T-helper 2 cell treated with Interferon-gamma antibody and Interleukin-4, amounts not matched to agents 5 μg/mL and 100 μg/mL, for 36 hours (primary cell): ENCODE results near the gene ERICH3.

Experiments used
- DNase-seq: peaks from one replicate; pipeline ENCODE4 v3.0.0; 2021; ENCODE audit warnings: low spot score
- H3K27ac Mint-ChIP-seq: one replicate; pipeline ENCODE4 v1.8.0; 2021; ENCODE audit warnings: mild to moderate bottlenecking, mixed read lengths
- H3K27me3 Mint-ChIP-seq: one replicate; pipeline ENCODE4 v1.8.0; 2021; ENCODE audit warnings: low read depth, mixed read lengths
- H3K36me3 Mint-ChIP-seq: one replicate; pipeline ENCODE4 v1.8.0; 2021; ENCODE audit warnings: low read depth, mixed read lengths
- H3K4me1 Mint-ChIP-seq: one replicate; pipeline ENCODE4 v1.8.0; 2021; ENCODE audit warnings: low read depth, mixed read lengths
- H3K4me3 Mint-ChIP-seq: one replicate; pipeline ENCODE4 v1.8.0; 2022; ENCODE audit warnings: mild to moderate bottlenecking, moderate library complexity, mixed read lengths
- H3K9me3 Mint-ChIP-seq: one replicate; pipeline ENCODE4 v1.8.0; 2021; ENCODE audit warnings: mixed read lengths

ERICH3 gene, protein sequence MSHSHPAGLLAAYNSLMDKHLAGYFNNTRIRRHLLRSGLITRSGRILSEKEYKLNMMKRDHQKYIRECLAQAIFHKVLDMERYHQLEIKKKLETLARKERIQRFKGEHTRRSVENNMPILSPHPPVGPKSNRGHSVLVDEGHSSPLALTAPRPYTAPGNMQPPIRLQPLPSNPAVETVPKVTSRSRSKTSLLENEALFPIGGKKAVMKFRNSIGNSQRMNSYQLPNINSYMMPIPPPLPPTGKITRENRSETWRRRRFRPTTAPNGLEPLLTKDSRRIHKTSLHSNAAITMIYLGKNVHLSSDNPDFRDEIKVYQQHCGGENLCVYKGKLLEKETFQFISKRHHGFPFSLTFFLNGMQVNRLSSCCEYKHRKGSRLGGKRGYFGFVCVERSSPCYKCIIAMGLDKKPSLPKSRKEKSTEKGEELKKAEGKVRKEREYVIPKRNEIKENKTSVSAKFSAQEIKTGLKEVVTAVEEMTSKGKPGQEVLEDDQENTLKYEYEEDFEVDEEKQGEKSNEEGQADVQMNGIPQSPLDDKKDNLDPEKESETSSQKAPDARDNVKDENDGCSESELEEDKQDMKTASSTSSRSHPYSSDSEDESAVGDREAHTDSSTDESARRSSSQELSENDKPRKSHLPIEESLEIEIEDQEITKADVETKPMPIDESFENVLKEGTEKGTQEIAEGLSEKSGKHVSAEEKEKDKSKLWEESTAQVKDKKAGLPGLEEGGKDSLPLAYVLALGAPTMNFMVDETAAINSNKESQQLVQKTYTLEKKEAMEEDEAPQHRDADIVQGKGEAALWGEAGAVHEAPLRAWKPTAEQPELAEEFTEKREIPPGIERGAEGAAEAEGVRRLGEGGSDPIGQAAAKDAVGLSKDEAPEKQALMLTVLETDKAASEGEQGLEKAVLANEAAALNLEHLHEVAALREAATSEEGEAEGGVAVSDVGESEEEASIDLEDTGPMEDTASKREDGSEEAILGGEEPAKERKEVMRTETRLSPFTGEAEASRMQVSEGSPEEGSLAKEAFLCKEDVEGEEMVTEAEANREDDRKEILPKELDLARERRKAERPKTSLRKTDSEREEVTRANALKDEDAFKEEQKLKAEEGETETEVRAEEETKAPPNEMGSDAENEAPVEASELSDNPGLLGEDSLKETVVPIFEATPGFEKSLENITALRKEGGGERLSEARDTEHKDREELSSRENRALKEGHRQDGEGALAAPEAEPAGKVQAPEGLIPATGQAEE (N-terminal part only)

DNA sequence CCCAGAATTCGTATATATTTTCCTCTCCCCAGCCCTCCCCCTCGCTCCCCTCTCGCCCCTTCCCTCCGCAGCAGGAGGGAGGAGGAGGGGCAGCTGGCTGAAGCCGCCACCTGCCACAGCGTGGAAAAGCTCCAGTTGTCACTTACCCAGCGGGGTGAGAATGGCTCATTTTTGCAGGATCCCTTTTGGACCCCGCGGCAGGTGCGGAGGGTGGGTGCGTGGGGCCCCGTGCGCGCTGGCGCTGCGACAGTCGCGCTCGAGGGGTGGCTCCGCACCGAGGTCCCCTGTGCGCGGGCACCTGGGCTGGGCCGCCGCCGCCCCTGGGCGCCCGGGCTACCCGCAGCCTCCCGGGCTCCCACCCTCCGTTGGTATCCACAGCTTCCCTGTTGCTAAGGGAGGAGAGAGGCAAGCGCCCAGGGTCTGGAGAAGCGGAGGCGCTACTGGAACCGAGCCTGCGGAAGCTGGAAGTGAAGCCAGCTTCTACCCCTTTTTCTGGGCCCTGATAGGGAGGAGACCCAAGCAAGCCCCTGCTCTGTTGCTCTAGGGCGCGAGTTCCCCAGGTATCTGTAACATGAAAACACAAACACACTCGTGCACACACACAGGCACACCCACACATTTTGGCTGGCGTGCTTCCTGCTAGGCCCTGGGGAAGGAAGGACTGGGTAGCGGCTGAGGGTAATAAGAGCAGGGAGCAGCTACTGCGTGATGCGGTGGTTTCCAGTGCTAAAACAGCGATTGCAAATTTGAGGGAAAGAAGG lies at the start of gene ERICH3:
TSS of gene ERICH3 (minus strand) at position 442 of the 761 bp plus-strand sequence. CDS start at position 169, 273 bp downstream.
- Mint-ChIP-seq H3K4me3 (no peak within 1 kb of the TSS), H3K27me3 (peaks cover 41% of the 10 kb centered on the region), H3K27ac (no peak within 1 kb of the TSS), H3K36me3 (no peaks in the 10 kb centered on the region), H3K4me1 (no peaks in the 10 kb centered on the region), H3K9me3 (peaks cover 4% of the 10 kb centered on the region)
- no peak for DNase-seq

DNA sequence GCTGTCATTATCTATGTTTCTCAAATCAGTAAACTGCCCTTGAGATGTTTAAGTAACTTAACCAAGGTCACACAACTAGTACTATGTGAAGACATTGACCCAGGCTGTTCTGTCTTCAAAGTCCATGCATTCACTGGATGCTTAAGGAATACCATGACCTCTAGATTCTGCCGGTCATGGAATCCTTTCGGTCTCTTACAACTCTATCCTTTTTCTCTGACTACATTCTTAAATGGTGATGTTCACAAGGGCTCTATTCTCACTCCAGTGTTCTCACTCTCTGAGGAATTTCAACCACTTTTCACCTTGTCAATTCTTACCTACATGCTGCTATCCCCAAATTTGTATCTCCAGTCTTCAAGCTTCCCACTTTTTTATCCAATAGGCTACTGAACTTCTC lies 44.0 kb upstream of the ERICH3 start:
- no peak for DNase-seq
- Mint-ChIP-seq H3K4me3 (no peak overlapping the region), H3K27ac (no peak overlapping the region), H3K4me1 (no peaks in the 10 kb centered on the region), H3K27me3 (no peaks in the 10 kb centered on the region), H3K9me3 (no peaks in the 10 kb centered on the region), H3K36me3 (peaks cover 17% of the 10 kb centered on the region)

DNA sequence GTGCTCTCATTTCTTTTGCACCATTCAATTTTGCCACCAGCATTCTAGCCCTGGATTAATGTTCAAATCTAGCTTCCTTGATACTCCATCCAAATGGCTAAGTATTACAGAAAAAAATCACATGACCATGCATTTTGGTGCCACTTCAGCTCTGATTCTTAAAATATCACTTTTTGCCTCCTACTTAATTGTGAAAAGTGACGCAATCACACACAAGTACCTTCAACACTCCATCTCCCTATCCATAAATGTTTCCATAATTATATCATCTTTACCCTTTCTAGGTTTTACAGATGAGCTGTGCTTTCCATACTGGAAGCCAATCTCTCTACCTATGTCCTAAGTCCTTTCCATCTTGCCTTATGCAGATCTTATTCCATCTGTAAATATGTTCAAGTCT lies 43.2 kb upstream of the ERICH3 start:
- H3K27me3 Mint-ChIP-seq: no peaks in the 10 kb centered on the region
- no peaks in the 10 kb centered on the region for H3K9me3 Mint-ChIP-seq
- H3K4me3 Mint-ChIP-seq: no peak overlapping the region
- H3K27ac Mint-ChIP-seq: no peak overlapping the region
- peaks cover 12% of the 10 kb centered on the region for H3K36me3 Mint-ChIP-seq
- DNase-seq: no peak
- H3K4me1 Mint-ChIP-seq: no peaks in the 10 kb centered on the region

DNA sequence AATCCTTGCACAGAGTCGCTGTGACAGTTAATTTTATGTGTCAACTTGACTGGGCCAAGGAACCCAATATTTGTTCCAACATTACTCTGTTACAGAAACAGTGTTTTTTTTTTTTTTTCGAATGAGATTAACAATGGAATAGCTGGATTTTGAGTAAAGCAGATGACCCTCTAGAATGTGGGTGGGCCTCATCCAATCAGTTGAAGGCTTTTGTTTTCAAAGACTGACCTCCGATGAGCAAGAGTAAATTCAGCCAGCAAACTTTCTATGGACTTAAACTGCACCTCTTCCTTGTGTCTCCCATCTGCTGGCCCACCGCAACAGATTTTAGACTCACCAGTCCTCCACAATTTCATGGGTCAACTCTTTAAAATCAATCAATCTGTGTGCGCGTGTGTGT lies 42.2 kb upstream of the ERICH3 start:
- H3K4me1 Mint-ChIP-seq: no peaks in the 10 kb centered on the region
- no peak overlapping the region for H3K4me3 Mint-ChIP-seq
- no peak for DNase-seq
- H3K36me3 Mint-ChIP-seq: peaks cover 10% of the 10 kb centered on the region
- H3K27ac Mint-ChIP-seq: no peak overlapping the region
- H3K9me3 Mint-ChIP-seq: no peaks in the 10 kb centered on the region
- H3K27me3 Mint-ChIP-seq: no peaks in the 10 kb centered on the region

DNA sequence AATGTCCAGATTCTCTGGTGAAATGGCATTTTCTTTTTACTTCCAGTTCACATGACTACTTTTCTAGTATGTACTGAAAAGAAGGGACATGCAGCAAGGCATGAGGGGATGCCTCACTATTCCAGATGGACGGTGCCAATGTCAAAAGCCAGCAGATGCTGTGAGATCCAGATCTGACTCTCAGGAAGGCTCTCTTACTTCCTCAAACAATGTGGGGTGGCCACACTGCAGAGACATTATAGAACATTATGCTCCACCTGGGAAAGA lies 41.6 kb upstream of the ERICH3 start:
- no peaks in the 10 kb centered on the region for H3K9me3 Mint-ChIP-seq
- DNase-seq: no peak
- no peak overlapping the region for H3K27ac Mint-ChIP-seq
- no peaks in the 10 kb centered on the region for H3K27me3 Mint-ChIP-seq
- no peaks in the 10 kb centered on the region for H3K4me1 Mint-ChIP-seq
- H3K36me3 Mint-ChIP-seq: peaks cover 8% of the 10 kb centered on the region
- no peak overlapping the region for H3K4me3 Mint-ChIP-seq

DNA sequence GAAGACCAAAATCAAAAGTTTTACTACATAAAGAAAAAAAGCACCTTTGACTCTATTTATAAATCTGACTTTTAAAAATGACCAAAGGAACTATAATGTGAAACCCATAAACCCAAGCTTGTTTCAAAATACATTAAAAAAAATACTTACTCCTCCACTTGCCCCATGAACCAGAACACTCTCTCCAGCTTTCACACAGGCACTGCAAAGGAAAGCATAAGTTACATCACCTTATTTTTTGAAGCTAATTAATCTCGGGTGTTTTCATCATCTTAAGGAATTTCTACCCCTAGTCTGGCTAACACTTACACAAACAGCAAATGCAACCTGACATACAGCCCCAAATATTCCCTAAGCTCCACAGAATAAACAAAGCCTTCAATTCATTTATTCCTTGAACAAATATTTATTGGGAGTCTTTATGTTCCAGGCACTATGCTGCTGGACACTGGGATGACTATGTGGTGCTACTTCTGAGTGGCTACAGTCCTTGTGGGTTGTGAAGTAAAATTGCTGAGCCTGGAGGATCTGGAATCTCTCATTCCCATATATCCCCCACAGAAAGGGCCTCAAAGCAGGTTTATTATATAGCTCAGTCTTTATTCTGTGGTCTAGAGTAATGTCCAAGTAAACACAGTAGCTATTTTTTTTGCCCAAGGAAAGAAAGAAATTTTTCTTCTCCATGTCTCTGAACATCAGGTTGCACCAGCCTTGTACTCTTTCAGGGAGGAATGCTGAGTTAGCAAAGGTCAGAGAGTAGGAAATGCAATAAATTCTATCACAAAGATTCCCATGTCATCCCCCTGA lies 41.0 kb upstream of the ERICH3 start:
- H3K9me3 Mint-ChIP-seq: no peaks in the 10 kb centered on the region
- H3K4me1 Mint-ChIP-seq: no peaks in the 10 kb centered on the region
- H3K27me3 Mint-ChIP-seq: no peaks in the 10 kb centered on the region
- peaks cover 7% of the 10 kb centered on the region for H3K36me3 Mint-ChIP-seq
- H3K27ac Mint-ChIP-seq: no peak overlapping the region
- no peak for DNase-seq
- no peak overlapping the region for H3K4me3 Mint-ChIP-seq

DNA sequence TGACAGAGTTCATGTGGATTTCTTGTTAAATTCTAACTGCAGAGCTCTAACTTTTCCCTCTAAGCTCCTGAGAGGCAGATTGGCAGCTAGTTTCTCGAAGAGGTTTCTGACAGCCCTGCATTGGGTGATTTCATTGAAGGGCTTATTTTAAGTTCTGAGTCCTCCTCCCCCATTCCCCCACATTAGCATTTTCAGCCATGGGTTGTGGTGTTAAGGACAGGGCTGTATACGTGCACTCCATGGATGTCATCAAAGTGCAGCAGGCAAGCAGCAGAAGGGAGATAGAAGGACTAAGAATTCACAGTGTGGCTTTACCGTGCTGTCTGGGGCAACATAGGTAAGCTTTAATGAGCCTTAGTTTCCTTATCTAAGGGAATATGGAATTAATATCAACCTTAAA lies 40.3 kb upstream of the ERICH3 start:
- Mint-ChIP-seq H3K27me3 (no peaks in the 10 kb centered on the region), H3K4me1 (no peaks in the 10 kb centered on the region), H3K36me3 (peaks cover 8% of the 10 kb centered on the region), H3K27ac (no peak overlapping the region), H3K9me3 (no peaks in the 10 kb centered on the region), H3K4me3 (no peak overlapping the region)
- DNase-seq: no peak

DNA sequence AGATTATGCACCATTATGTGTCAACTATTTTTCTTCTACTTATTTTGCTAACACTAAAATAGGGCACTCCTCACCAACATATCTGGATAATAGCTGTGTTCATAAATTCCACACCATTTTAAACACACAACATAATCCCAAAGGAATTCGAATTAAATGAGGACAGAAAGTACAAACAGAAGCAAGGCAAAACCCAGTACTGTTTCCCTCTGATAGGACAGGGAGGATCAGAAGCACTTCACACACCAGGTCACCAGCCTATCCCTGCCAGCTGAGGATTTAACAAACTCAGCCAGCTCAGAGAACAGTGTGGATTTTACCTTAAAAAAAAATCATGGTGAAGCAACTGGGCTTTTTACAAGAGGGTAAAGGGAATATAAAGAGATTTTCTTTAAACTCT lies 39.3 kb upstream of the ERICH3 start:
- Mint-ChIP-seq H3K9me3 (no peaks in the 10 kb centered on the region), H3K27ac (no peak overlapping the region), H3K36me3 (peaks cover 13% of the 10 kb centered on the region)

DNA sequence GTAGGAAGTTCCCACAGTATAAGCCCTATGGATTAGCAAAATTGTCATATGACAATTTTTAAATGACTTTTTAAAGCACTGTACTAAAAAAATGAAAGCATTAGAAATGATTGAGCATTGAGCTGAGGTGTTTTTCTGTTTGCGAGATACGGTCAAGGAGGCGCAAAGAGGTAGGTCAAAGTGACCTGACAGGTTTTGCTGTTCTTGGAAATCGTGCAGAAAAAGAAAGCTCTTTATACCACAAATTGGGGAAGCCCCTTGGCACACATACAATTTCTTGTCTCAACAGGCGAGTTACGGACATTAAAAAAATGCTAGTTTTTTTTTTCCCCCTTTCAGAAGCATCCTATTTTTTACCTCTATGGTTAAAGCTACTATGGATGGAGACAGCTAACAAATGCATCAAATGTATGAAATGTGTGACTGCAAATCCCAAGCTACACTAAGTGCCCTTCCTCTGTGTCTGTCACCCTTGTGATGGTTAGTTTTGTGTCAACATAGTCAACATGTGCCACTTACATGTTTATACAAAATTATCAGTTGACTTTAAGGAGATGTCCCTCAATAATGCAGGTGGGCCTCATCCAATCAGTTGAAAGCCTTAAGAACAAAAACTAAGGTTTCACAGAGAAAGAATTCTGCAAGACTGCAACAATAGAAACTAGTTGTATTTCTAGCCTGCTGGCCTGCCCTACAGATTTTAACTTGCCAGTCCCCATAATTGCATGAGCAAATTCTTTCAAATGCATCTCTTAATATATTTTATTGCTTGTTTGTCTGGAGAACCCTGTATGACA lies 30.0 kb upstream of the ERICH3 start:
- DNase-seq: no peak
- peaks cover 4% of the 10 kb centered on the region for H3K4me1 Mint-ChIP-seq
- H3K27ac Mint-ChIP-seq: no peak overlapping the region
- H3K4me3 Mint-ChIP-seq: no peak overlapping the region
- peaks cover 14% of the 10 kb centered on the region for H3K36me3 Mint-ChIP-seq
- H3K9me3 Mint-ChIP-seq: no peaks in the 10 kb centered on the region
- no peaks in the 10 kb centered on the region for H3K27me3 Mint-ChIP-seq

More for the DNA sequence above, 39.3 kb upstream of the ERICH3 start:
- H3K4me3 Mint-ChIP-seq: no peak overlapping the region
- no peak for DNase-seq
- peaks cover 5% of the 10 kb centered on the region for H3K4me1 Mint-ChIP-seq
- H3K27me3 Mint-ChIP-seq: no peaks in the 10 kb centered on the region

DNA sequence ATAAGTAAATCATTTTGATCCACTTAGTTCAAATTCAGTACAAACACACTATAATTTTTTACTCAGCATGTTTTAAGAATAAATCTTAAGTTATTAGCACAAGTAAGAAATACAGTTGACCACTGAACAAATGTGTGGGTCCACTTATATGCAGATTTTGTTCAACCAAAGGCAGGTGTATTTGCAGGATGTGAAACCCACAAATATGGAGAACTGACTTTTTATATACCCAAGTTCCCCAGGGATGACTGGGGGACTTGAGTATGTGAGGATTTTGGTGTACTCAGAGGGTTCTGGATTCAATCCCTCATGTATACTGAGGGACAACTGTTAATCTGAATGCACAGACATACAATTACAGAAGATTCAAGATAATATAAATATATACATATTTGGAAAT lies 25.7 kb upstream of the ERICH3 start:
- H3K4me3 Mint-ChIP-seq: no peak overlapping the region
- H3K4me1 Mint-ChIP-seq: no peaks in the 10 kb centered on the region
- H3K36me3 Mint-ChIP-seq: peaks cover 9% of the 10 kb centered on the region
- no peaks in the 10 kb centered on the region for H3K9me3 Mint-ChIP-seq
- no peaks in the 10 kb centered on the region for H3K27me3 Mint-ChIP-seq
- H3K27ac Mint-ChIP-seq: no peak overlapping the region
- DNase-seq: no peak

DNA sequence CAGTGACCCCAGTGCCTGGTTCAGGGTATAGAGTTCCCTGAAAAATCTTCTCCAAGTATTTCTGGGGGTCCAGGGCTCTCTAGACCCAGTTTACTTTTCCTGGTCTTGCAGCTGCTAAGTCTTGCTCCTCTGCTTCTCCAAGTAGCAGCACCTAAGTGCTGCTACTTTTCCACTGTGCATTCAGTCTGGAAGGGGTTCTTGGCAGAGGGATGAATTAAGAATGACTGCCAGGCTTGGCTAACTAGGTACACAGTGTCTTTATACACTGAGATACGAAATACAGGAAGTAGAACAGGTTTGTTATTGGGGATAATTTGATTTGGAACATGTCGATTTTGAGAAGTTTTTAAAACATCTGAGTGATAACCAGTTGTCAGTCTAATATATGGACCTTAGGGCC lies 24.2 kb upstream of the ERICH3 start:
- Mint-ChIP-seq H3K4me3 (no peak overlapping the region), H3K9me3 (no peaks in the 10 kb centered on the region), H3K27ac (no peak overlapping the region), H3K4me1 (no peaks in the 10 kb centered on the region), H3K27me3 (no peaks in the 10 kb centered on the region), H3K36me3 (peaks cover 4% of the 10 kb centered on the region)
- no peak for DNase-seq

DNA sequence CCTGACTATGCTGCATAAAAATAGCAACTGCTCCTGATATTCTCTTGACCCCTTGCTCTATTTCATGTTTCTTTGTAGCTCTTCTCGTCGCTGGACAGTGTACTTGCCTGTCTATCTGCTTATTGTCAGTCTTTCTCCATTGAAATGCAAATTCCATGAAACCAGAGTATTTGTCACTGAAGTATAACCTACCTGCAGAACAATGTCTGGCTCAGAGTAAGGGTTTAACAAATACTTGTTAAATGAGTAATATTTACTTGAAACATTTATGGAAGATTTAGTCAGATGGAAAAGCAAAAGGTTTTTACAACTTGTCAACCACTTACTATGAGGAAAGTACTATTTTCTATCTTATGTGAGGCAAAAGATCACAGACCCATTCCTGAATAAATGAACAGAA lies 19.9 kb upstream of the ERICH3 start:
- no peaks in the 10 kb centered on the region for H3K27me3 Mint-ChIP-seq
- H3K27ac Mint-ChIP-seq: no peak overlapping the region
- no peaks in the 10 kb centered on the region for H3K9me3 Mint-ChIP-seq
- no peak overlapping the region for H3K4me3 Mint-ChIP-seq
- DNase-seq: no peak
- H3K36me3 Mint-ChIP-seq: no peaks in the 10 kb centered on the region
- H3K4me1 Mint-ChIP-seq: no peaks in the 10 kb centered on the region
